Measurements from ENCODE around the gene PPP1R15A. TPM values are rescaled to one million over a fixed set of nuclear protein-coding genes. Genes with fewer than 3 reads are reported as not detected.
A peak's percentile ranks its signal among the peaks of the same experiment; 100 is the strongest.

PPP1R15A gene
- total and polyA plus RNA-seq, 2 of the 8 experiments (the other 6 are each of a cell fraction or from before 2014, with no cell fraction given), result 4.1 to 14.0 TPM

GRCh38 chr19:48837051-48837524 is 35.1 kb upstream of the PPP1R15A start (continued):
- TF ChIP-seq ATF3 (IDR thresholded peaks at IDR 0.05; ENCODE audit: insufficient read depth, low read depth, low read length) (no peak), CTBP2 (IDR thresholded peaks at IDR 0.05; ENCODE audit: borderline replicate concordance, insufficient read depth, insufficient read length, low read length) (no peak), BCL11A (IDR thresholded peaks at IDR 0.05; ENCODE audit: low read depth in 2 of 2, low read length in 2 of 2) (no peak), JUND (IDR thresholded peaks at IDR 0.05; ENCODE audit: low read length) (no peak), HDAC2 (IDR thresholded peaks at IDR 0.05; ENCODE audit: borderline replicate concordance in 1 of 2, low read depth in 2 of 2, low read length in 2 of 2) (peak; percentile 36 to 72; a peak in 3 of 4 replicates), USF2 (IDR thresholded peaks at IDR 0.05; ENCODE audit: low read length) (no peak), CEBPB (IDR thresholded peaks at IDR 0.05; ENCODE audit: low read depth, low read length) (no peak), EP300 (IDR thresholded peaks at IDR 0.05; ENCODE audit: borderline replicate concordance in 1 of 2, low read depth in 2 of 2, low read length in 2 of 2) (no peak), SIX5 (IDR thresholded peaks at IDR 0.05; ENCODE audit: low read depth, low read length) (no peak), E2F6 (IDR thresholded peaks at IDR 0.05) (0 out of 2 replicates have a peak, but pooled peaks have one; percentile 17), KDM1A (IDR thresholded peaks at IDR 0.05; ENCODE audit: borderline replicate concordance, low read length) (no peak), RNF2 (IDR thresholded peaks at IDR 0.05; ENCODE audit: borderline replicate concordance, low read depth, low read length, missing control alignments, poor library complexity, severe bottlenecking) (no peak), POLR2A (IDR thresholded peaks at IDR 0.05; ENCODE audit: control extremely low read depth in 1 of 2, low read depth in 2 of 2, low read length in 2 of 2) (0 out of 3 replicates have a peak, but pooled peaks of 1 of the 2 experiments have one; percentile 32), PHF8 (conservative IDR thresholded peaks at IDR 0.05; ENCODE audit: low read depth, low read length) (peak; percentile 60), TEAD4 (IDR thresholded peaks at IDR 0.05; ENCODE audit: low read depth, low read length) (no peak), ZNF274 (IDR thresholded peaks at IDR 0.05; ENCODE audit: borderline replicate concordance, extremely low read depth, low read length) (no peak), KDM4A (IDR thresholded peaks at IDR 0.05; ENCODE audit: low read depth, low read length, severe bottlenecking) (peak; percentile 48)

All from H1 (cell line).